ENCODE measurements around the gene KIF14.

The KIF14 gene

GRCh38 chr1:200505257-200505656 is 115.3 kb downstream of the KIF14 start:
- Mint-ChIP-seq H3K9me3 (no peaks in the 10 kb centered on the region), H3K4me3 (no peak overlapping the region), H3K27ac (no peak overlapping the region), H3K27me3 (ENCODE audit: low read depth) (peaks cover 7% of the 10 kb centered on the region), H3K36me3 (ENCODE audit: low read depth) (no peaks in the 10 kb centered on the region), H3K4me1 (no peaks in the 10 kb centered on the region)
- no peak for TF ChIP-seq CTCF (IDR thresholded peaks at IDR 0.05; ENCODE audit: unreplicated experiment in 3 of 3)

Measured in nephron (organoid).